GM12865 (cell line): ENCODE results near the gene HOXA3.

Experiments used
- DNase-seq: peaks from one replicate; pipeline ENCODE4 v3.0.0; 2010; ENCODE audit warnings: low read depth
- H3K4me3 ChIP-seq: 2 replicates; pipeline ENCODE4 v1.5.1; 2011; ENCODE audit warnings: mild to moderate bottlenecking, low read depth, low read length, control low read depth
- TF ChIP-seq, protein P1 (sequence below): IDR thresholded peaks from 2 replicates; pipeline ENCODE4 v1.5.1; 2011; ENCODE audit warnings: low read length, control low read depth, low read depth, inconsistent platforms; ENCODE audit not compliant: insufficient read depth; ENCODE audit errors: missing control alignments

The HOXA3 gene

GRCh38 chr7:27187475-27188385, 35.3 kb upstream of the HOXA3 start:
- TF ChIP-seq, protein P1, sequence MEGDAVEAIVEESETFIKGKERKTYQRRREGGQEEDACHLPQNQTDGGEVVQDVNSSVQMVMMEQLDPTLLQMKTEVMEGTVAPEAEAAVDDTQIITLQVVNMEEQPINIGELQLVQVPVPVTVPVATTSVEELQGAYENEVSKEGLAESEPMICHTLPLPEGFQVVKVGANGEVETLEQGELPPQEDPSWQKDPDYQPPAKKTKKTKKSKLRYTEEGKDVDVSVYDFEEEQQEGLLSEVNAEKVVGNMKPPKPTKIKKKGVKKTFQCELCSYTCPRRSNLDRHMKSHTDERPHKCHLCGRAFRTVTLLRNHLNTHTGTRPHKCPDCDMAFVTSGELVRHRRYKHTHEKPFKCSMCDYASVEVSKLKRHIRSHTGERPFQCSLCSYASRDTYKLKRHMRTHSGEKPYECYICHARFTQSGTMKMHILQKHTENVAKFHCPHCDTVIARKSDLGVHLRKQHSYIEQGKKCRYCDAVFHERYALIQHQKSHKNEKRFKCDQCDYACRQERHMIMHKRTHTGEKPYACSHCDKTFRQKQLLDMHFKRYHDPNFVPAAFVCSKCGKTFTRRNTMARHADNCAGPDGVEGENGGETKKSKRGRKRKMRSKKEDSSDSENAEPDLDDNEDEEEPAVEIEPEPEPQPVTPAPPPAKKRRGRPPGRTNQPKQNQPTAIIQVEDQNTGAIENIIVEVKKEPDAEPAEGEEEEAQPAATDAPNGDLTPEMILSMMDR = no peak
- DNase-seq = no peak
- no peak overlapping the region for H3K4me3 ChIP-seq

DNA sequence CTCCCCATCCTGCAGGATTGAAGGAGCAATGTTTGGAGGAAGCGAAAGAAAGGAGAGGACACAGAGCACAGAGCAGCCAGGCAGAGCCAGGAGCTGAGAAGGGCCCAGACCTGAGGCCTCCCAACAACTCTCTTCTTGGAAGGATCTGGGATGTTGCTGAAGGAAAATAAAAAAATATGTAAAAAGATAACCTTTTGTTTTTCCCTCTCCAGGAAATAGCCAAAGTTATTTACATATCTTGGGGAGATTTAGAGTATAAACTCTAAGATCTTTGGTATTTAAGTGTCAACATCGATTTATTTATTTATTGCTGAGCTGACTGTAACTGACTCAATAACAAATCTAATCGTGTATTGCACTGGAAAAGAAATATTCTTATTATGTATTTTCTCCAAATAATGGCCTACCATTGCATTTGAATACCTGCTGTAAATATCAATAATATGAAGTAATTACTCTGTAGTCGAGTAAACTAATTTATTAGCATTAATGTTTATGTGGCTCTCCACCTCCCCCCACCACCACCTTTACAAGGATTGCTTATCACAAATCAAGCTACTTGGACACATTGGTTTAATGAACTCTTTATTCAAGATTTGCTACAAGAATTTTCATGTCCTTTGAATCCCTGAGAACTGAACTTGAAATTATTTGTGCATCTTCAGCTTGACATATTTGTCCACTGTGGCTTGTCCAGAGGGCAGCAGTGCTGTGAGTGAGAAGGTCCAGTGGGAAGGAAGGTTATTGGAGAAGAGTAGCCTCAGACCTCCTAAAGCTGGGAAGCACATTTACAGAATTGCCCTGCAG, 34.5 kb upstream of the HOXA3 start:
- TF ChIP-seq, protein P1 = no peak
- no peak overlapping the region for H3K4me3 ChIP-seq
- no peak for DNase-seq

GRCh38 chr7:27185854-27186667, 33.7 kb upstream of the HOXA3 start:
- TF ChIP-seq, protein P1 = no peak
- DNase-seq = no peak
- H3K4me3 ChIP-seq = no peak overlapping the region

- TF ChIP-seq, protein P1 = no peak
- no peak for DNase-seq
Observed at GRCh38 chr7:27185013-27185853, 32.9 kb upstream of the HOXA3 start, which contains the start of gene HOXA11. Gene HOXA11, minus strand, starts transcription at chr7:27185232. Its CDS starts 88 bp downstream, at chr7:27185144.

GRCh38 chr7:27184337-27185012, 32.1 kb upstream of the HOXA3 start:
- DNase-seq = no peak
- TF ChIP-seq, protein P1 = no peak

More at GRCh38 chr7:27185013-27185853, 32.9 kb upstream of the HOXA3 start, which contains the start of gene HOXA11:
- no peak within 1 kb of the TSS for H3K4me3 ChIP-seq

More at GRCh38 chr7:27184337-27185012, 32.1 kb upstream of the HOXA3 start:
- H3K4me3 ChIP-seq = no peak overlapping the region
